Stimulated activated CD8-positive, alpha-beta memory T cell treated with anti-CD3 and anti-CD28 coated beads, Interleukin-12 subunit alpha, Interleukin-12 subunit beta, amount 100 ng/mL, for 24 hours (primary cell): Measurements from ENCODE around the gene TCF12.
"Not testable (repeated sequence)": the region's sequence is repeated elsewhere in the genome, so short reads cannot be mapped to it uniquely, and the experiment has no call there.

Experiments used
- DNase-seq: peaks from one replicate; pipeline ENCODE4 v3.0.0-alpha.2; 2020; ENCODE audit errors: extremely low read depth

Gene TCF12

GRCh38 chr15:56978898-56979662, 60.6 kb downstream of the TCF12 start:
- DNase-seq, result no peak

DNA sequence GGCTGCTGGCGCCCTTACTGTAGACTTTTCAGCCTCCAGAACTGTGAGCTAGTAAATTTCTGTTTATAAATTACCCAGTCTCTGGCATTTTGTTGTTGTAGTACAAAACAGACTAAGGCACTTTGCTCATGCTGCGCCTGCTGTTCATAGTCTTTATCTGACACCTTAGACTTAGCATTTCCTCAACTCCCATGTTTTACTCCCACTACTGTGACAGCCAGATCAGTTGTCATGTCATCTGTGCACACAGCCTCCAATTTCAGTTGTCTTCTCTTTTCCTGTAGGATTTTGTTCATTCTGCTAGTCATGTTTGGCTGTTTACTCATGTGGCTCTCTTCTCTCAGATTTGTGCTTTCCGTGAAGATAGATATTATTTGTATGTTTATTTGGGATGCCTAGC, 62.0 kb downstream of the TCF12 start:
- DNase-seq, result no peak

GRCh38 chr15:56981160-56981559, 62.7 kb downstream of the TCF12 start:
- no peak for DNase-seq

GRCh38 chr15:56982987-56983386, 64.5 kb downstream of the TCF12 start:
- DNase-seq, result no peak

DNA sequence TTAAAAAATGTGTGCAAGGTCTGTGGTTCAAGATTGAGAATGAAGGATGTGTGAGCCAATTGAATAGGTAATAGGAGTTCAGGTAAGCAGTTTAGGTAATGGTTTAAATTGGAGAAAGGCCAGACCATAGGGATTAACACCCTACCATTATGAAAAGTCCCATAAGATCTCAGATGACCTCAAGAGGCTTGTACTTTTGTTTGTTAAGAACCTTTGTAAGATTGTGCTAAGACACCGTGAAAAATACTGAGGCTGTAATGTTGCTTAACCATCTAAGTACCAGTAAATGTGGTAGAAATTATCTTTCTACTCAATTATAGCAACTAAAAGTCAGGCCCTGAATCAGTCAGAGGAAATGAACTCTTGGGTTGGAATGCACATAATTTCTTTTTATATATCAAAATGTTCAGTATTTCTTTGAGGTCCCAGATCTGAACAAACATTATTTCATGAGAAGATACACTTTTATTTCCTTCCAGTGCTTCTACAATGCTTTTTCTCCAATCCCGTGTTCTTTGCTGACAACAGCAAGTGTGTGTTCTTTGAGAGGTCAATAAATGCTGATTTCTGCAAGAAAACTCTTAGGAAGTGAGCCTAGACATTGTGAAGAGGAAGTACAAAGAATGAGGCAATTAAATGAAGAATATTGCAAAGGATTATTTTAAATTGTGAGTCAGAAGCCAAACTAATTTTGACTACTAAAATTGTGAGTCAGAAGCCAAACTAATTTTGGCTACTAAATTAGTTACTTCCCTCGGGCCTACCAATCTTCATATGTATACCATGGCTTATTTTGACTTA, 66.4 kb downstream of the TCF12 start:
- DNase-seq, result no peak

DNA sequence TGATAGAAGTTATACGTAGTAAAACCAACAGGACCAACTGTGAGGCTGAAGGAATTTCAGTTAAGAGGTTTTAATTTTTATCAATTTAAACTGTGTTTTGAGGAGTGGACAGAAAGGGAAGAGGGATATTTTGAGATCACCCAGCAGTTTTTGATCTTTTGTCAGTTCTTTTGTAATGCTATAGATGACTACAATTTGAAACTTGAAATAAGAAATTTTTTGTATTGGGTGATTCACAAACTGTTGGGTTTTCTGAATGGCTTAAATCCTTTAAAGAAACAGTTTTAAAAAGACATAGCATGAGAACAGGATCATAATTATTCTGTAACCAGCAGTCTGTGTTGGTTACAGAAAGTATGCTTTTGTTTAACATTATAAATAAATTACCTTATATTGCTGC, 67.4 kb downstream of the TCF12 start:
- no peak for DNase-seq

- no peak for DNase-seq
These were observed 68.8 kb downstream of the TCF12 start for GRCh38 chr15:56987286-56987685.

- no peak for DNase-seq
These were observed 69.8 kb downstream of the TCF12 start for GRCh38 chr15:56988219-56988618.

- no peak for DNase-seq
These were observed 71.0 kb downstream of the TCF12 start for GRCh38 chr15:56989411-56989924.

- no peak for DNase-seq
These were observed 72.6 kb downstream of the TCF12 start for GRCh38 chr15:56991017-56991416.

- DNase-seq, result no peak
These were observed 74.3 kb downstream of the TCF12 start for GRCh38 chr15:56992725-56993124.

DNA sequence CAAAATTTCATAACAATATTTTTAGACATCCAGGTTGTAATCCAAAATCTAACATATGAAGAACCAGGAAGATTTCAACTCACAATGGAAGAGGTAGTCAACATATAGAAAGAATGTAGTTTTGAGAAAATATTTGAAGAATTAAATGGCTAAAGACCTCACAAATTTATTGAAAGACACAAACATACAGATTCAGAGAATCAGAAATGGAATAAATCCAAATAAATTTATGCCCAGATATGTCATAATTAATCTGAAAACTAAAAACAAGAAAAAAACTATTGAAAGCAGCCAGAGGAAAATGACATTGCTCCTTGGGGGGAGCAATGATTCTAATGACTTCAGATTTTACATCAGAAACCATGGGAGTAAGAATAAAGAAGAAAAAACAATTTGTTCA, 75.8 kb downstream of the TCF12 start:
- DNase-seq, result no peak

DNA sequence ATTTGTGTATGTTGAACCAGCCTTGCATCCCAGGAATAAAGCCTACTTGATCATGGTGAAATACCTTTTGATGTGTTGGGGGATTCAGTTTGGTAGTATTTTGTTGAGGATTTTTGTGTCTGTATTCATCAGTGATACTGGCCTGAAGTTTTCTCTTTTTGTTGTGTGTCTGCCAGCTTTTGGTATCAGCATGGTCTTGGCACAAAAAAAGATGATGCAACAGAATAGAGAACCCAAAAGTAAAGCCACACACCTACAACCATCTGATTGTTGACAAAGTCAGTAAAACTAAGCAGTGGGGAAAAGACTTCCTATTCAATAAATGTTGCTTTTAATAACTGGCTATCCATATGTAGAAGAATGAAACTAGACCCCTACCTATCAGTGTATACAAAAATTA, 77.6 kb downstream of the TCF12 start:
- DNase-seq, result no peak

GRCh38 chr15:56996746-56997470, 78.5 kb downstream of the TCF12 start:
- no peak for DNase-seq

DNA sequence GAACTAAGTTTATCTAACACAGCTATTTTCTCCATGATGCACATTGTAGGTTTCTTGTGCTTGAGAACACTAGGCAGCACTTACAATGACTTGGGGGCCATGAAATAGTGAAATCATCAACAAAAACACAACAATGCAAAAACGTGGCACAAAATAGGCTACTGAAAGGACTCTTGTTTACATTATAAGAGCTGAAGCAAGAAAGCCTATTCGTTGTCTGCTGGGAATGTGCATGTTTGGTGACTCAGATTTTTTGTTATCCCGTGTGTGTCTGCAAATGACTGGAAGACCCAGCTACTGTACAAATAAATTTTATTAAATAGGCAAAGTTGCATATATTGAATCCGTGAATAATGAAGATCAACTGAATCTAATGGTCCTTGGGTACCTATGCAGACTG, 85.0 kb downstream of the TCF12 start:
- DNase-seq, result no peak

- no peak for DNase-seq
These were observed 86.8 kb downstream of the TCF12 start for GRCh38 chr15:57005244-57005643.

DNA sequence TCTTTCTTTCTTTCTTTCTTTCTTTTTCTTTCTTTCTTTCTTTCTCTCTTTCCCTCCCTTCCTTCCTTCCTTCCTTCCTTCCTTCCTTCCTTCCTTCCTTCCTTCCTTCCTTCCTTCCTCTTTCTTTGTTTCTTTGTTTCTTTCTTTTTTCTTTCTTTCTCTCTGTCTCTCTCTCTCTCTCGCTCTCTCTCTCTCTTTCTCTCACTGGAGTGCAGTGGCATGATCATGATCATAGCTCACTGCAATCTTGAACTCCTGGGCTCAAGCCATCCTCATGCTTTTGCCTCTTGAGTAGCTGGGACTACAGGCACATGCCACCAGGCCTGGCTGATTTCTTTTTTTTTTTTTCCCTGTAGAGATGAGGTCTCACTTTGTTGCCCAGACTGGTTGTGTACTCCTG, 89.4 kb downstream of the TCF12 start:
- DNase-seq, result not testable (repeated sequence)

DNA sequence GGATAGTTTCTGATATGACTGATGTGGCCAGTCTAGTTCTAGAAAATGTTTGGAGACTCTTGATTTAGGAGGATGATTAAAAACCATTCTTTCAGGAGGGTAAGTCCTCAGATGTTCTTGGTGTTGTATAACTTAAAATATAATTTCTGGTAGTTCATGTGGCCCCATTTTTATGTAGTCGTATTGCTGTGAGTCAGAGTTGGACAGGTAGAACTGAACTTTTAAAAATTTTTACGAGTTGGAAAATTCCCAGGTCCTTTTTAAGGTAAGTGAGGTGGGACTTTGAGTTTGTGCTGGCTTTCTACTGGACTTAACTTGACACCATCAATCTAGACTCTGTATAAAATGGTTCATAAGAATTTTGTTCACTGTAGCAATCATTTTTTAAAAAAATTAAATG, 92.3 kb downstream of the TCF12 start:
- DNase-seq, result no peak

DNA sequence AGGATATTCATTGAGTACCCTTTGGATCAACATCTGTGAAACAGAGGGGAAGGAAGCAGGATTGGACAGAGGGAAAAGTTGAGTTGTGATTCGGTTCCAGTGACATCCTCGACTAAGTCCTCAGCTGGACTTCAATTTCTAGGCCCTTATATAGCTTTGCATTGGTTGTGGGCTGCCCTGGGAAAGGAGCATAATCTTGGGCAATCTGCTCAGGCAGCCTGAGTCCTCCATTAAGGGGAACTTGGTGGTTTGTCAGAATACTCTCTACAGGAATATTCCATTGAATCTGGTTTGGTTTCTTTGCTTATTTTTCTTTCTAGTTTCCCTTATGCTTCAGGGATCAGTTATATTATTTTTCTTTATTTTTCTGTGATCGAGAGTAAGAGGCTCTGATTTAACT, 94.1 kb downstream of the TCF12 start:
- DNase-seq, result no peak

- not testable (repeated sequence) for DNase-seq
These were observed 96.5 kb downstream of the TCF12 start for GRCh38 chr15:57014896-57015295.

- DNase-seq, result no peak
These were observed 96.9 kb downstream of the TCF12 start for GRCh38 chr15:57015360-57015759.

DNA sequence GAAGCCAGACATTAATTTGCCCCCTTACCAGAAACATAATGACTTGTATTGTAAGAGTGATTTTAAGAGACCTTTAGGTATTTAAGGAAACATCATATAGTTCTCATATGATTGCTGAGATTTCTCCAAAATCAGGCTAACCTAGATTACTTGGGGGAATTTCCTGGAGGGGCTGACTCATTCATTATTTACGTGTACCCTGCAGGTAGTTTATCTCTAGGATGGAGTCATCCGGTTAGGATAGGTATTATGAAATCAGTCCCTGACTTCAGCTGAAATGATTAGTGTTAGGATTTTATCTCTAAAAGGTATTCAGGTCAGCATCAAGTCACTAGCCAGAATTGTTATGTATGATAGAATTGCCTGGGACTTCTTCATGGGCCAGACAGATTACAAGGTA, 97.5 kb downstream of the TCF12 start:
- DNase-seq, result no peak
